Epithelial cell of proximal tubule (primary cell): ENCODE data around the gene DCTN2. TPM values are rescaled to one million over a fixed set of nuclear protein-coding genes. Genes with fewer than 3 reads are reported as not detected.
"Not testable (repeated sequence)": the region's sequence is repeated elsewhere in the genome, so short reads cannot be mapped to it uniquely, and the experiment has no call there.

Experiments used
- DNase-seq: peaks from one replicate; pipeline ENCODE4 v3.0.0-alpha.2; 2011; ENCODE audit warnings: low read depth
- H3K4me3 ChIP-seq: 2 replicates; pipeline ENCODE4 v1.5.1; 2011; ENCODE audit warnings: low read depth, mild to moderate bottlenecking, low read length
- CTCF ChIP-seq: conservative IDR thresholded peaks from 2 replicates; pipeline ENCODE4 v1.5.1; 2012; ENCODE audit warnings: low read depth, mild to moderate bottlenecking, low read length
- total RNA-seq: library from RNA; depleted of rRNA; stranded (reverse); fragments of >200 nt; gene quantifications from 2 replicates; pipeline ENCODE4 v1.2.3, GENCODE V29; 2015

DCTN2 gene
- total RNA-seq, 1 donor from 2014 or later = 140 TPM

- no peak for TF ChIP-seq CTCF
- no peak for DNase-seq
- H3K4me3 ChIP-seq = no peak overlapping the region
Measured at GRCh38 chr12:57517187-57517586, 29.8 kb downstream of the DCTN2 start.

- H3K4me3 ChIP-seq = no peak overlapping the region
- no peak for DNase-seq
- no peak for TF ChIP-seq CTCF
Measured at GRCh38 chr12:57516617-57517153, 30.3 kb downstream of the DCTN2 start.

GRCh38 chr12:57515934-57516541 lies 31.0 kb downstream of the DCTN2 start:
- H3K4me3 ChIP-seq = no peak overlapping the region
- TF ChIP-seq CTCF = no peak

GRCh38 chr12:57515408-57515933 lies 31.5 kb downstream of the DCTN2 start:
- H3K4me3 ChIP-seq = no peak overlapping the region
- no peak for DNase-seq
- TF ChIP-seq CTCF = no peak

More at GRCh38 chr12:57515934-57516541, 31.0 kb downstream of the DCTN2 start:
- DNase-seq = no peak

- H3K4me3 ChIP-seq = no peak overlapping the region
- DNase-seq = no peak
- no peak for TF ChIP-seq CTCF
Measured at GRCh38 chr12:57514720-57515407, 32.1 kb downstream of the DCTN2 start.

GRCh38 chr12:57514246-57514645 lies 32.7 kb downstream of the DCTN2 start:
- H3K4me3 ChIP-seq, DNase-seq: not testable (repeated sequence)

GRCh38 chr12:57513677-57514076 lies 33.3 kb downstream of the DCTN2 start:
- DNase-seq, H3K4me3 ChIP-seq: not testable (repeated sequence)

GRCh38 chr12:57513266-57513665 lies 33.7 kb downstream of the DCTN2 start:
- DNase-seq = no peak
- TF ChIP-seq CTCF = no peak

More at GRCh38 chr12:57513266-57513665, 33.7 kb downstream of the DCTN2 start:
- H3K4me3 ChIP-seq = no peak overlapping the region
